RWPE2 (cell line): Measurements from ENCODE around the gene ZFP91.

Experiments
- ATAC-seq: fragments of 200-7000 bp; cut with Tn5 transposase; 3 replicates; pipeline ENCODE4 v1.9.1; 2021; ENCODE audit warnings: low read depth
- DNase-seq: peaks from one replicate; pipeline ENCODE4 v3.0.0-alpha.2; 2020; ENCODE audit warnings: low spot score
- H3K27ac ChIP-seq: fragments of 450-650 bp; 2 replicates; pipeline ENCODE4 v1.5.1; 2017; ENCODE audit warnings: mild to moderate bottlenecking; ENCODE audit not compliant: poor library complexity, severe bottlenecking
- H3K27me3 ChIP-seq: fragments of 250-450 bp; sonication (Bioruptor Pico); 2 replicates; pipeline ENCODE4 v1.5.1; 2021; ENCODE audit warnings: mild to moderate bottlenecking, moderate library complexity; ENCODE audit not compliant: insufficient read depth, poor library complexity, severe bottlenecking
- H3K36me3 ChIP-seq: fragments of 250-450 bp; sonication (Bioruptor Pico); 2 replicates; pipeline ENCODE4 v1.5.1; 2020; ENCODE audit warnings: low read depth, mild to moderate bottlenecking, moderate library complexity
- H3K4me1 ChIP-seq: fragments of 250-450 bp; sonication (Bioruptor Pico); 2 replicates; pipeline ENCODE4 v1.5.1; 2021; ENCODE audit warnings: mild to moderate bottlenecking, moderate library complexity; ENCODE audit not compliant: insufficient read depth, poor library complexity, severe bottlenecking
- H3K4me3 ChIP-seq: fragments of 250-450 bp; sonication (Bioruptor Pico); 2 replicates; pipeline ENCODE4 v1.5.1; 2021; ENCODE audit warnings: mild to moderate bottlenecking, moderate library complexity; ENCODE audit not compliant: severe bottlenecking
- H3K9me3 ChIP-seq: fragments of 250-450 bp; sonication (Bioruptor Pico); 2 replicates; pipeline ENCODE4 v1.5.1; 2021; ENCODE audit warnings: mild to moderate bottlenecking, moderate library complexity; ENCODE audit not compliant: severe bottlenecking
- TF ChIP-seq, protein P1 (sequence below): fragments of 450-650 bp; IDR thresholded peaks from one replicate; pipeline ENCODE4 v1.5.1; 2017; ENCODE audit warnings: mild to moderate bottlenecking, moderate library complexity; ENCODE audit not compliant: poor library complexity, severe bottlenecking

ZFP91 gene

DNA sequence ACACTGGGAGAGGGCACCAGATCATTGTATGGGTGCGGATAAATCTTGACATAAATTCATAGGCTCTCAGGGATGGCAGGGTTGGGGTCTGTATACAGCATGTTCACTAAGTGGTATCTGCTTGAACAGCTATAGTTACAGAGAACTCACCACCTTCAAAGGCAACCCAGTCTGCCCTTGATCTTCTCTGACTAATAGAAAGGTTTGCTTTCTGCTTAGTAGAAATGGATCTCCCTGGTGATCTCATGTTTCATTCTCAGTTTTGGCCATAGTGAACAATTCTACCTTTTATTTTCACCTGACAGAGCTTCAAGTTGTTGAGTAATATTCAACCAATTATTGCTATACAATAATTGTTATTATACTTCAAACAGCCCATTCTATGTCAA is 76.0 kb downstream of the ZFP91 start:
- Histone ChIP-seq H3K4me3 (no peak overlapping the region), H3K36me3 (no peaks in the 10 kb centered on the region), H3K9me3 (no peaks in the 10 kb centered on the region), H3K27ac (no peak overlapping the region), H3K27me3 (no peaks in the 10 kb centered on the region), H3K4me1 (peaks cover 16% of the 10 kb centered on the region)
- ATAC-seq, result no peak
- TF ChIP-seq, protein P1, sequence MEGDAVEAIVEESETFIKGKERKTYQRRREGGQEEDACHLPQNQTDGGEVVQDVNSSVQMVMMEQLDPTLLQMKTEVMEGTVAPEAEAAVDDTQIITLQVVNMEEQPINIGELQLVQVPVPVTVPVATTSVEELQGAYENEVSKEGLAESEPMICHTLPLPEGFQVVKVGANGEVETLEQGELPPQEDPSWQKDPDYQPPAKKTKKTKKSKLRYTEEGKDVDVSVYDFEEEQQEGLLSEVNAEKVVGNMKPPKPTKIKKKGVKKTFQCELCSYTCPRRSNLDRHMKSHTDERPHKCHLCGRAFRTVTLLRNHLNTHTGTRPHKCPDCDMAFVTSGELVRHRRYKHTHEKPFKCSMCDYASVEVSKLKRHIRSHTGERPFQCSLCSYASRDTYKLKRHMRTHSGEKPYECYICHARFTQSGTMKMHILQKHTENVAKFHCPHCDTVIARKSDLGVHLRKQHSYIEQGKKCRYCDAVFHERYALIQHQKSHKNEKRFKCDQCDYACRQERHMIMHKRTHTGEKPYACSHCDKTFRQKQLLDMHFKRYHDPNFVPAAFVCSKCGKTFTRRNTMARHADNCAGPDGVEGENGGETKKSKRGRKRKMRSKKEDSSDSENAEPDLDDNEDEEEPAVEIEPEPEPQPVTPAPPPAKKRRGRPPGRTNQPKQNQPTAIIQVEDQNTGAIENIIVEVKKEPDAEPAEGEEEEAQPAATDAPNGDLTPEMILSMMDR, result no peak
- DNase-seq, result no peak

DNA sequence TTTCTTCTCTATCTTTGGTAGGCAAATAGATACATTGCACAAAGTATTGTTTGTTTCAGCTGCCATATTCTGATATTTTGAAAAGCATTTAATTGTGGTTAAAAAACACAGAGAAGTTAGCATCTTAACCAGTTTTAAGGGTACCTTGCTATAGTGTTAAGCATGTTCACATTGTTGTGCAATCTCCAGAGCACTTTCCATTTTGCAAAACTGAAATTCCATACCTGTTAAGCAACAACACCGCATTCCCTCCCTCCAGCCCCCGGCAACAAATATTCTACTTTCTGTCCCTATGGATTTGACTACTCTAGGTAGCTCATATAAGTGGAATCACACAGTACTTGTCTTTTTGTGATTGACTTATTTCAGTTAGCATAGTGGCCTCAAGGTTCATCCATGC is 77.5 kb downstream of the ZFP91 start:
- H3K27ac ChIP-seq, result no peak overlapping the region
- no peaks in the 10 kb centered on the region for H3K36me3 ChIP-seq
- ATAC-seq, result no peak
- DNase-seq, result no peak
- no peaks in the 10 kb centered on the region for H3K9me3 ChIP-seq
- no peak overlapping the region for H3K4me3 ChIP-seq
- no peaks in the 10 kb centered on the region for H3K27me3 ChIP-seq
- peaks cover 22% of the 10 kb centered on the region for H3K4me1 ChIP-seq
- TF ChIP-seq, protein P1, result no peak

DNA sequence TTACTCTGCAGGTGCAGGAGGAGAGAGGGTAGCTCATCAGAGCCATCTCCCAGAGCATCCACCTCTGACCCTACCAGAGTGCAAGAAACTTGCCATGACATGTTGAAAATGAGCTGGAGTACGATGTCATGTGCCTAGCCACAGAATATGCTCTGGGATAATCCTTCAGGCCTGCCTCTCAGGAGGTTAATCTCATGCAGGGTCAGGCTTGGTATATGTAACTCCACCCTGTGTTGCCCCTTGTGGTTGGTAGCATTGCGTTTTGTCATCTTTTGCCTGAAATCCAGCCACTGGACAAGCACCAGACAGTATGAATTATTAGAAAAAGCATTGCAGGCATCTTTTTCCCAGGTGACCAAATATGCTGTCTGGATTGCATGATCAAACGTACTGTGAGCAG is 79.8 kb downstream of the ZFP91 start:
- Histone ChIP-seq H3K36me3 (no peaks in the 10 kb centered on the region), H3K27me3 (no peaks in the 10 kb centered on the region), H3K4me1 (peaks cover 22% of the 10 kb centered on the region), H3K9me3 (no peaks in the 10 kb centered on the region), H3K27ac (peak overlapping the region; percentile 11), H3K4me3 (no peak overlapping the region)
- DNase-seq, result no peak
- peak; percentile 32; the same call in 2 of the 3 replicates for ATAC-seq
- TF ChIP-seq, protein P1, result no peak

DNA sequence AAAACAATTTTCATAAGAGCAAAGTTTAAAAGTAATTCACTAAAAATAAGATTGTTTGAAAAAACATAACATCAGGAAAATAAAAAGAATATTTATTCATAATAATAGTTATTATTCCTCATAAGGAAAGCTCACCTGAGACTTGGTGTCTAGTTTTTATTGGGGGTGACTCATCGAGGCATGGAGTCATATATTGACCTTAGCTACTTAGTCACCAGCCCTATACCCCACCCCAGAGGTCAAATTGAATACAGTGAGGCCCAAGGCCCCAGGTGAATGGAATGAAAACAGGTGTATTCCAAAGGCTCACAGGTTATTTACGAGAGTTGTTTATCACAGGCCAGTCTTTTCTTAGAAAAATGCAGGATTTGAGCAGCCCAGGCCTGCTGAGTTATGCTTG is 80.5 kb downstream of the ZFP91 start:
- Histone ChIP-seq H3K27me3 (no peaks in the 10 kb centered on the region), H3K9me3 (no peaks in the 10 kb centered on the region), H3K4me1 (peaks cover 22% of the 10 kb centered on the region), H3K36me3 (no peaks in the 10 kb centered on the region), H3K4me3 (no peak overlapping the region), H3K27ac (peak overlapping the region; percentile 11)
- TF ChIP-seq, protein P1, result no peak
- ATAC-seq (peak; percentile 94), DNase-seq (no peak)

DNA sequence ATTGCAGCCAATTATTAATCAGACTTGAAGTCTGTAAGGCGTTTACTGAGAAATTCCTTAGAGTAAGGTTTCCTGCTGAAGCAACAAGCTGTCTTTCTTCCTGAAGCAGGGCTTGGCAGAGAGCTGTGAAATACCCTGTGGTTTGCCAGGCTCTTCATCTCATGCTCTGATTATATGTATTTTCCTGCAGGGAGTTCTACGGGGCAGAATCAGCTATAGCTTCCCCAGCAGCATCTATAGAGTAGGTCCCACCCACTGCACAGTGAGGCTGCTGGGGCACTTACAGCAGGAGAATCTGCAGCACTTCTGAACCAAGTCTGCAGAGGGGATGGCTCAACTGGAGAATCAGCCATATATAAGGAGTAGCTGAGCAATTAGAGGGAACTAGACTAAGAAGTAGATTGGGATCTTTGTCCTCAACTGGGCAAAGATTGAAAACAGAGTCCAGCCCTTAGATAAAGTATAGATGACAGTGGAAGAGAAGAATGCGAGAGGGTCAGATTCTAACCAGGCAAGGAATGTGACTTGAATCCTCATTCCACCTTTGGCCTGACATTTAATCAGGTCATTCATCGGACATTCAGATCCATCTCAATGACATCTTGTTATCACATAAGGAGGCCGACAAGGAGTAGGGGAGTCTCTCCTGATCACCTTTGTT is 81.2 kb downstream of the ZFP91 start:
- TF ChIP-seq, protein P1, result no peak
- Histone ChIP-seq H3K27me3 (no peaks in the 10 kb centered on the region), H3K4me3 (no peak overlapping the region), H3K36me3 (no peaks in the 10 kb centered on the region), H3K9me3 (no peaks in the 10 kb centered on the region), H3K27ac (no peak overlapping the region), H3K4me1 (peaks cover 22% of the 10 kb centered on the region)
- DNase-seq (no peak), ATAC-seq (peak; percentile 12; the same call in 1 of the 3 replicates)
